ENCODE data around the gene ZNF584.

The ZNF584 gene

DNA sequence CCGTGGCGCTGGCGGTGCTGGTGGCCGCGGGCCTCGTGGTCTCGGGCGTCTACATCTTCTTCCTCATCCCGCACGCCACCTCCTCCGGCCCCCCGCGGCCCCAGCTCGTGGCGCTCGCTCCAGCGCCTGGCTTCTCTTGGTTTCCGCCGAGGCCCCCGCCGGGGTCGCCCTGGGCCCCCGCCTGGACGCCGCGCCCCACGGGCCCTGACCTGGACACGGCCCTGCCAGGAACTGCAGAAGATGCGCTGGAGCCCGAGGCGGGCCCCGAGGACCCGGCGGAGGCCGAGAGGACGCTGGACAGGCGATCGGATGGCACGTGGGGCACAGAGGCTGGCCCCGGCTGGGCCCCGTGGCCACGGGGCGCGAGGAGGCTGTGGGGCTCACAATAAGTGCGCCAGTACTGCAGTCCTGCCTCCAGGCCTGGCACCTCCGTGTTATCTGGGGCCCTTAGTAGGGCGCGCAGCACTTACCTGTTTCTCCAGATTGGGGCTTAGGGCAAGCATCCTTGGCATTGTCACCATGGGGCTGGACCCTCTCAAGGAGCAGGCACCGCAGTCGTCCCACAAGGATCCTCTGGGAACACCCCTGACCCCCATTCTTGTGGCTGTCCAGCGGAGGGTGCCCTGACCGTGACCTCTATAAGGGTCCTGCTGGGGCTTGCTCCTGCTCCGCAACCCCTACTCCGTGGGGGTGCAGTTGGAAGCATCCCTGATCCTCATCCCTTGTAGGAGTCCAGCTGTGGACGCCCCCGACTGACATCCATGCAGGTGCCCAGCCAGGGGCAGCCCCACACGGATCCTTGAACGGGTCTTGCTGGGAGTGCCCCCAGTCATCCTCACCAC is 11.5 kb upstream of the ZNF584 start:
- Histone ChIP-seq H3K9me3 (ENCODE audit: control insufficient read depth, low read length) (no peaks in the 10 kb centered on the region), H3K4me3 (ENCODE audit: low read depth, low read length) (no peak overlapping the region), H3K4me2 (ENCODE audit: low read length) (no peak overlapping the region), H3K27me3 (ENCODE audit: control insufficient read depth, insufficient read depth, low read length) (no peaks in the 10 kb centered on the region), H3K4me1 (peaks cover 4% of the 10 kb centered on the region), H3K9ac (no peak overlapping the region), H3K27ac (no peak overlapping the region), H3K79me2 (peaks cover 2% of the 10 kb centered on the region), H3K36me3 (ENCODE audit: control insufficient read depth, insufficient read depth, low read length) (no peaks in the 10 kb centered on the region), H2AFZ (no peak overlapping the region)
- TF ChIP-seq, protein P1, sequence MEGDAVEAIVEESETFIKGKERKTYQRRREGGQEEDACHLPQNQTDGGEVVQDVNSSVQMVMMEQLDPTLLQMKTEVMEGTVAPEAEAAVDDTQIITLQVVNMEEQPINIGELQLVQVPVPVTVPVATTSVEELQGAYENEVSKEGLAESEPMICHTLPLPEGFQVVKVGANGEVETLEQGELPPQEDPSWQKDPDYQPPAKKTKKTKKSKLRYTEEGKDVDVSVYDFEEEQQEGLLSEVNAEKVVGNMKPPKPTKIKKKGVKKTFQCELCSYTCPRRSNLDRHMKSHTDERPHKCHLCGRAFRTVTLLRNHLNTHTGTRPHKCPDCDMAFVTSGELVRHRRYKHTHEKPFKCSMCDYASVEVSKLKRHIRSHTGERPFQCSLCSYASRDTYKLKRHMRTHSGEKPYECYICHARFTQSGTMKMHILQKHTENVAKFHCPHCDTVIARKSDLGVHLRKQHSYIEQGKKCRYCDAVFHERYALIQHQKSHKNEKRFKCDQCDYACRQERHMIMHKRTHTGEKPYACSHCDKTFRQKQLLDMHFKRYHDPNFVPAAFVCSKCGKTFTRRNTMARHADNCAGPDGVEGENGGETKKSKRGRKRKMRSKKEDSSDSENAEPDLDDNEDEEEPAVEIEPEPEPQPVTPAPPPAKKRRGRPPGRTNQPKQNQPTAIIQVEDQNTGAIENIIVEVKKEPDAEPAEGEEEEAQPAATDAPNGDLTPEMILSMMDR (IDR thresholded peaks at IDR 0.05): no peak

DNA sequence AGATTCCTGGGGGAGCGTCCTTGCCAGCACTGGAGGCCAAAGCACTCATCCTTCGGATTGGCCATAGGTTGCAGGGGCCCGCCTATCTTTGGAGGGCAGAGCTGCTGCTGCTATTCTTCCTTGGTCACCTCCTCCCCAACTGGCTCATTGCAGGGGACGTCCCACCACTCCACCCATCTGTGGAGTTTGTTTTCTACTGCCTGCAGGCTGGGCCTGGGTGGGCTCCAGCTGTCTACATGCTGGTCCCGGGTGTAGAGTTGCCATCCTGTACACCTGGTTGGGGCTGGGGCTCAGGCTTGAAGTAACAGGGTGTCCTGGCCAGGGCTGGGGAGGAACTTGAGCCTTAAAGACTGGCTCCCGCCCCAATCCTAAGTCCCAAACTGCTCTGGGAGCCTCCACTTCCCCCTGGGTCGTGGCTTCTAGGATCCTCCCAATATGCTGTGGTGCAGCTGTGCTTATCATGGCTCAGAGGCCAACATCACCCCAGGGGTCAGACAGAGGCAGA is 10.9 kb upstream of the ZNF584 start:
- Histone ChIP-seq H3K4me2 (ENCODE audit: low read length) (no peak overlapping the region), H3K9ac (no peak overlapping the region), H3K9me3 (ENCODE audit: control insufficient read depth, low read length) (no peaks in the 10 kb centered on the region), H3K27me3 (ENCODE audit: control insufficient read depth, insufficient read depth, low read length) (no peaks in the 10 kb centered on the region), H2AFZ (no peak overlapping the region), H3K27ac (no peak overlapping the region), H3K36me3 (ENCODE audit: control insufficient read depth, insufficient read depth, low read length) (no peaks in the 10 kb centered on the region), H3K4me3 (ENCODE audit: low read depth, low read length) (no peak overlapping the region), H3K4me1 (peaks cover 4% of the 10 kb centered on the region), H3K79me2 (peaks cover 2% of the 10 kb centered on the region)
- TF ChIP-seq, protein P1 (IDR thresholded peaks at IDR 0.05): no peak

DNA sequence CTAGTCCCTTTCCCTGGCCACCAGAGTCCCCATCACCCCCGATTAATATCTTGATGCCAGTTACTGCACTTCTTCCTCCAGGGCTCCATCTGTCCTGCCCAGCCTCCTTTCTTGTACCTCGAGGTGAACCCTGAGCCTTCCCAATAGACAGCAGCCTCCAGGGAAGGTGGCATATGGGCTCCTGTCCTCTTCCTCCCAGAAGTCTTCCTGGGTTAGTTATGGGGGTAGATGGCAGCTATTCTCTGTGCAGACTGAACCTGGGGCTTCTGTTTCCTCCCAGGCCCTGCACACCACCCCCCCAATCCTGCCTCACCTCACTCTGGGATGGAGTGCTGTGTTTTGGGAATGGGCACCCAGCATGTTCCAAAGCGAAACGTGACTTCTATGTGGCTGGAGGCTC is 10.4 kb upstream of the ZNF584 start:
- Histone ChIP-seq H3K27me3 (ENCODE audit: control insufficient read depth, insufficient read depth, low read length) (no peaks in the 10 kb centered on the region), H3K27ac (no peak overlapping the region), H3K79me2 (no peaks in the 10 kb centered on the region), H3K4me2 (ENCODE audit: low read length) (no peak overlapping the region), H3K4me1 (peaks cover 4% of the 10 kb centered on the region), H3K9me3 (ENCODE audit: control insufficient read depth, low read length) (no peaks in the 10 kb centered on the region), H3K9ac (no peak overlapping the region), H3K4me3 (ENCODE audit: low read depth, low read length) (no peak overlapping the region), H3K36me3 (ENCODE audit: control insufficient read depth, insufficient read depth, low read length) (no peaks in the 10 kb centered on the region), H2AFZ (no peak overlapping the region)
- TF ChIP-seq, protein P1 (IDR thresholded peaks at IDR 0.05): no peak

DNA sequence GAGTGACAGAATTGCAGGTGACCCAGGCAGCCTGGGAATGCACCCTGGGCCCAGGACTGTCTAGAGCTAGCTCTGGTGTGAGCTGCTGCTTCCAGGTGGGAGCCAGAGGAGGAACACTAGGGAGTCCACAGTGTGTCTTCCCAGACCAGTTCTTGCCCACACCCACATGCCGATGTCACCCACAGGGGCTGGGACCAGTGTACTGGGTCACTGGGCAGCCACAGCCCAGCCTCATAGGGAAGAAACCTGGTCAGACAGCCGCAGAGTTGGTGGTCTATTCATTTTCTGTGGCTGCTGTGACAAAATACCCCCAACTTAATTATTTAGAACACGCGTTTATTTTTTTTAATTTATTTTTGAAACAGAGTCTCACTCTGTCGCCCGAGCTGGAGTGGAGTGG is 9.9 kb upstream of the ZNF584 start:
- Histone ChIP-seq H3K4me3 (ENCODE audit: low read depth, low read length) (no peak overlapping the region), H3K36me3 (ENCODE audit: control insufficient read depth, insufficient read depth, low read length) (no peaks in the 10 kb centered on the region), H3K27me3 (ENCODE audit: control insufficient read depth, insufficient read depth, low read length) (no peaks in the 10 kb centered on the region), H3K79me2 (no peaks in the 10 kb centered on the region), H3K9me3 (ENCODE audit: control insufficient read depth, low read length) (no peaks in the 10 kb centered on the region), H3K27ac (no peak overlapping the region), H2AFZ (no peak overlapping the region), H3K4me1 (peaks cover 4% of the 10 kb centered on the region), H3K4me2 (ENCODE audit: low read length) (no peak overlapping the region), H3K9ac (no peak overlapping the region)
- TF ChIP-seq, protein P1 (IDR thresholded peaks at IDR 0.05): no peak

DNA sequence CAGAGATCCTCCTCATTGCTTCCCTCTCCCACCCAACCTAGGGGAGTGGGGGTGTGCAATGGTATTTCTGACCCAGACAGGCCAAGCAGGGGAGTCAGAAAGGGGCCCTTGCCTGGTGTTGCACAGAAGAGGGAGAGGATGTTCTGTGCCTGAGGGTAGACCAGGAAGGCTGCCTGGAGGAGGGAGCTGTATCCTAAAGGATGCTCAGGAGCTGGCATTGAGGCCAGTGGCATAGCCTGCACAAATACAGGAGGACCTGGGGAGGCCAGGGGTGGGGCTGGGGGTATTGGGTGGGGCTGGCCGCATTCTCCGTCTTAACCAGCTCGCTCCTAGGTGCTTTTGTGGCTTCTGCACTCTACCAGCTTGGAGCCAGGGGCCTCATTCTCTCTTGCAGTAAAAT is 8.5 kb upstream of the ZNF584 start:
- Histone ChIP-seq H3K27ac (no peak overlapping the region), H3K79me2 (no peaks in the 10 kb centered on the region), H3K9ac (no peak overlapping the region), H3K4me1 (peaks cover 4% of the 10 kb centered on the region), H3K4me2 (ENCODE audit: low read length) (no peak overlapping the region), H3K36me3 (ENCODE audit: control insufficient read depth, insufficient read depth, low read length) (no peaks in the 10 kb centered on the region), H3K9me3 (ENCODE audit: control insufficient read depth, low read length) (no peaks in the 10 kb centered on the region), H3K4me3 (ENCODE audit: low read depth, low read length) (no peak overlapping the region), H3K27me3 (ENCODE audit: control insufficient read depth, insufficient read depth, low read length) (no peaks in the 10 kb centered on the region), H2AFZ (no peak overlapping the region)
- TF ChIP-seq, protein P1 (IDR thresholded peaks at IDR 0.05): no peak
